Activated B cell treated with CpG ODN at 0.5 μM for 24 hours (primary cell): ENCODE data around the gene PRDM16. TPM values are rescaled to one million over a fixed set of nuclear protein-coding genes. Genes with fewer than 3 reads are reported as not detected.

Experiments used
- ATAC-seq: fragments of 200-7000 bp; cut with Tn5 transposase; one replicate; pipeline ENCODE4 v1.10.0; 2021; ENCODE audit warnings: low read depth, mild to moderate bottlenecking, moderate library complexity
- CTCF ChIA-PET: fragments of 350-600 bp; sonication (Branson Sonifier 250); formaldehyde crosslinking; loops from one replicate; lab custom pipeline; 2021; ENCODE audit warnings: antibody characterized with exemption; lab: Charles Lee
- POLR2A ChIA-PET: fragments of 350-600 bp; sonication (Branson Sonifier 250); formaldehyde crosslinking; loops from one replicate; lab custom pipeline; 2021; ENCODE audit warnings: antibody characterized with exemption; lab: Charles Lee
- DNase-seq: peaks from one replicate; pipeline ENCODE4 v3.0.0; 2022
- H3K27ac Mint-ChIP-seq: one replicate; pipeline ENCODE4 v1.8.0; 2020; ENCODE audit warnings: mixed read lengths
- H3K27me3 Mint-ChIP-seq: one replicate; pipeline ENCODE4 v1.8.0; 2021; ENCODE audit warnings: mixed read lengths
- H3K36me3 Mint-ChIP-seq: one replicate; pipeline ENCODE4 v1.8.0; 2021; ENCODE audit warnings: low read depth, mixed read lengths
- H3K4me1 Mint-ChIP-seq: one replicate; pipeline ENCODE4 v1.8.0; 2021; ENCODE audit warnings: mixed read lengths
- H3K4me3 Mint-ChIP-seq: one replicate; pipeline ENCODE4 v1.8.0; 2020; ENCODE audit warnings: mild to moderate bottlenecking, mixed read lengths
- H3K9me3 Mint-ChIP-seq: one replicate; pipeline ENCODE4 v1.8.0; 2020; ENCODE audit warnings: mixed read lengths
- CTCF ChIP-seq: fragments of 200-600 bp; IDR thresholded peaks from one replicate; pipeline ENCODE4 v1.8.0; 2022; ENCODE audit warnings: antibody characterized with exemption, mild to moderate bottlenecking
- intact Hi-C: fragments of 100-400 bp; cut with micrococcal nuclease; formaldehyde crosslinking; loops from one replicate; pipeline ENCODE4 v1.15.1; 2024
- total RNA-seq: library from RNA; stranded (reverse); gene quantifications from 2 replicates; pipeline ENCODE4 v1.2.3, GENCODE V29; 2022

PRDM16 gene
- total RNA-seq, 1 donor from 2014 or later, result not detected

- no peaks in the 10 kb centered on the region for H3K36me3 Mint-ChIP-seq
- peaks cover 13% of the 10 kb centered on the region for H3K27me3 Mint-ChIP-seq
- H3K27ac Mint-ChIP-seq, result no peak overlapping the region
- ATAC-seq (no peak), DNase-seq (no peak)
- H3K4me1 Mint-ChIP-seq, result peaks cover 4% of the 10 kb centered on the region
- ChIA-PET POLR2A (no interaction called here), CTCF (no interaction called here)
- intact Hi-C loops, result no loop called here
- no peak for TF ChIP-seq CTCF
- H3K9me3 Mint-ChIP-seq, result no peaks in the 10 kb centered on the region
- H3K4me3 Mint-ChIP-seq, result no peak overlapping the region
Measured at GRCh38 chr1:3156936-3157335, 87.9 kb downstream of the PRDM16 start.

- TF ChIP-seq CTCF, result no peak
- peaks cover 4% of the 10 kb centered on the region for H3K4me1 Mint-ChIP-seq
- ChIA-PET POLR2A (no interaction called here), CTCF (no interaction called here)
- no peak for ATAC-seq
- H3K27ac Mint-ChIP-seq, result no peak overlapping the region
- intact Hi-C loops, result no loop called here
- H3K9me3 Mint-ChIP-seq, result no peaks in the 10 kb centered on the region
- H3K4me3 Mint-ChIP-seq, result no peak overlapping the region
- DNase-seq, result no peak
- H3K36me3 Mint-ChIP-seq, result no peaks in the 10 kb centered on the region
- peaks cover 14% of the 10 kb centered on the region for H3K27me3 Mint-ChIP-seq
Measured at GRCh38 chr1:3158347-3158746, 89.3 kb downstream of the PRDM16 start.

- no peak for ATAC-seq
- peaks cover 12% of the 10 kb centered on the region for H3K27me3 Mint-ChIP-seq
Measured at GRCh38 chr1:3159121-3159520, 90.1 kb downstream of the PRDM16 start.

GRCh38 chr1:3159996-3160395 is 91.0 kb downstream of the PRDM16 start:
- intact Hi-C loops, result no loop called here
- ChIA-PET POLR2A (no interaction called here), CTCF (no interaction called here)
- peaks cover 13% of the 10 kb centered on the region for H3K27me3 Mint-ChIP-seq
- no peaks in the 10 kb centered on the region for H3K9me3 Mint-ChIP-seq
- H3K4me1 Mint-ChIP-seq, result peaks cover 4% of the 10 kb centered on the region
- TF ChIP-seq CTCF, result no peak
- no peak overlapping the region for H3K4me3 Mint-ChIP-seq
- DNase-seq (no peak), ATAC-seq (no peak)
- H3K27ac Mint-ChIP-seq, result no peak overlapping the region
- H3K36me3 Mint-ChIP-seq, result no peaks in the 10 kb centered on the region

More at GRCh38 chr1:3159121-3159520, 90.1 kb downstream of the PRDM16 start:
- POLR2A ChIA-PET, result no interaction called here
- Mint-ChIP-seq H3K27ac (no peak overlapping the region), H3K36me3 (no peaks in the 10 kb centered on the region), H3K9me3 (no peaks in the 10 kb centered on the region), H3K4me3 (no peak overlapping the region), H3K4me1 (peaks cover 4% of the 10 kb centered on the region)
- TF ChIP-seq CTCF, result no peak
- CTCF ChIA-PET, result no interaction called here
- intact Hi-C loops, result no loop called here
- DNase-seq, result no peak

GRCh38 chr1:3160647-3161145 is 91.7 kb downstream of the PRDM16 start:
- Mint-ChIP-seq H3K4me1 (peaks cover 4% of the 10 kb centered on the region), H3K9me3 (no peaks in the 10 kb centered on the region), H3K27ac (no peak overlapping the region), H3K27me3 (peaks cover 12% of the 10 kb centered on the region), H3K36me3 (no peaks in the 10 kb centered on the region), H3K4me3 (no peak overlapping the region)
- TF ChIP-seq CTCF, result no peak
- ATAC-seq (no peak), DNase-seq (no peak)
- POLR2A ChIA-PET, result no interaction called here
- intact Hi-C loops, result no loop called here
- CTCF ChIA-PET, result no interaction called here
